ENCODE measurements around the gene AHNAK.

DNA sequence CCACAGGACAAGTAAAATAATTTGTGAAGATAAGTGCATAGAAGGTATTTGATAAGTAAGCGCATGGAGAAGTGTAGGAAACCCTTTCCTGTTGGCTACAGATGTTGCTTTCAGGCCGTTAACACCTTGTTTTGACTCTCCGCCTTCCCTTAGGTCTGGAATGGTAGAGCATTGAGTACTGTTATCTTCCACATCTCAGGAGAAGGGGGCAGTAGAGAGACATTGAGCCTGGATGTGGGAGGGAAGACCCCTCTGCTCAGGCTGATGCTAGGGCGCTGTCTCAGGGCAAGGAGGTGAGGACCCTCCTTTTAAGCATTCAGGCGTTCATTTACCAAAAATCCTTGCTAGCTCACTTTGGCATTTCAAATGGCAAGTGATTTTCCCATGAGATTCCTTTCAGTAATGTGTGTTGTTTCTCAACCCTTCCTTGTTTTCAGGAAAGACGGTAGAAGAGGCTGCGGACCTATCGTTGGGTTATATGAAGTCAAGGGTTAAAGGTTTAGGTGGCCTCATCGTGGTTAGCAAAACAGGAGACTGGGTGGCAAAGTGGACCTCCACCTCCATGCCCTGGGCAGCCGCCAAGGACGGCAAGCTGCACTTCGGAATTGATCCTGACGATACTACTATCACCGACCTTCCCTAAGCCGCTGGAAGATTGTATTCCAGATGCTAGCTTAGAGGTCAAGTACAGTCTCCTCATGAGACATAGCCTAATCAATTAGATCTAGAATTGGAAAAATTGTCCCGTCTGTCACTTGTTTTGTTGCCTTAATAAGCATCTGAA lies 154.8 kb downstream of the AHNAK start:
- TF ChIP-seq CTCF (IDR thresholded peaks at IDR 0.05): peak; percentile 38
- no peak for TF ChIP-seq EZH2phosphoT487 (IDR thresholded peaks at IDR 0.05)
